GM23338 (cell line): Measurements from ENCODE around the gene LGALS7. TPM values are rescaled to one million over a fixed set of nuclear protein-coding genes. Genes with fewer than 3 reads are reported as not detected.

Experiments
- ATAC-seq: fragments of 200-7000 bp; cut with Tn5 transposase; 3 replicates; pipeline ENCODE4 v1.9.1; 2020
- DNase-seq: peaks from one replicate; pipeline ENCODE4 v3.0.0-alpha.2; 2015; ENCODE audit warnings: low spot score
- H2AFZ ChIP-seq: fragments of 200-600 bp; sonication (generic); 2 replicates; pipeline ENCODE4 v1.8.0; 2016; ENCODE audit warnings: antibody characterized with exemption, mild to moderate bottlenecking, moderate library complexity
- H3F3A ChIP-seq: fragments of 200-600 bp; sonication (generic); replicated peaks from 2 replicates; pipeline ENCODE4 v1.8.0; 2017; ENCODE audit warnings: antibody characterized with exemption, mixed run types, low read depth
- H3K27ac ChIP-seq: fragments of 200-600 bp; sonication (generic); 2 replicates; pipeline ENCODE4 v1.6.1; 2016; ENCODE audit warnings: low read depth
- H3K27me3 ChIP-seq: fragments of 200-600 bp; sonication (generic); 2 replicates; pipeline ENCODE4 v1.8.0; 2016; ENCODE audit warnings: mild to moderate bottlenecking, mixed run types, moderate library complexity; ENCODE audit not compliant: insufficient read depth
- H3K36me3 ChIP-seq: fragments of 200-600 bp; sonication (generic); 2 replicates; pipeline ENCODE4 v1.8.0; 2016; ENCODE audit warnings: mild to moderate bottlenecking; ENCODE audit not compliant: insufficient read depth
- H3K4me1 ChIP-seq: fragments of 200-600 bp; sonication (generic); 2 replicates; pipeline ENCODE4 v1.8.0; 2016; ENCODE audit warnings: mild to moderate bottlenecking, moderate library complexity; ENCODE audit not compliant: insufficient read depth
- H3K4me2 ChIP-seq: fragments of 200-600 bp; sonication (generic); 2 replicates; pipeline ENCODE4 v1.7.1; 2017; ENCODE audit warnings: mixed run types
- H3K4me3 ChIP-seq: fragments of 200-600 bp; sonication (generic); 2 replicates; pipeline ENCODE4 v1.6.1; 2016; ENCODE audit warnings: mixed run types
- H3K79me2 ChIP-seq: fragments of 200-600 bp; sonication (generic); replicated peaks from 2 replicates; pipeline ENCODE4 v1.8.0; 2017; ENCODE audit warnings: mild to moderate bottlenecking; ENCODE audit not compliant: insufficient read depth
- H3K9me2 ChIP-seq: fragments of 200-600 bp; sonication (generic); 2 replicates; pipeline ENCODE4 v1.8.0; 2017; ENCODE audit not compliant: insufficient read depth
- H4K20me1 ChIP-seq: fragments of 200-600 bp; sonication (generic); replicated peaks from 2 replicates; pipeline ENCODE4 v1.8.0; 2017; ENCODE audit warnings: mild to moderate bottlenecking; ENCODE audit not compliant: insufficient read depth
- H3K27ac Mint-ChIP-seq: 2 replicates; pipeline ENCODE4 v1.8.0; 2020; ENCODE audit warnings: inconsistent platforms, mild to moderate bottlenecking, moderate library complexity, mixed read lengths
- H3K27me3 Mint-ChIP-seq: 3 replicates; pipeline ENCODE4 v1.8.0; 2022; ENCODE audit warnings: low read depth, mild to moderate bottlenecking, moderate library complexity, mixed read lengths, inconsistent platforms; ENCODE audit not compliant: insufficient read depth, poor library complexity
- H3K36me3 Mint-ChIP-seq: 3 replicates; pipeline ENCODE4 v1.8.0; 2021; ENCODE audit warnings: low read depth, mild to moderate bottlenecking, inconsistent platforms, moderate library complexity, mixed read lengths
- H3K4me1 Mint-ChIP-seq: 3 replicates; pipeline ENCODE4 v1.8.0; 2020; ENCODE audit warnings: mild to moderate bottlenecking, inconsistent platforms, mixed read lengths
- H3K4me3 Mint-ChIP-seq: 3 replicates; pipeline ENCODE4 v1.8.0; 2021; ENCODE audit warnings: moderate library complexity, mild to moderate bottlenecking, inconsistent platforms, mixed read lengths
- H3K9me3 Mint-ChIP-seq: 3 replicates; pipeline ENCODE4 v1.8.0; 2020; ENCODE audit warnings: moderate library complexity, mild to moderate bottlenecking, inconsistent platforms, mixed read lengths
- CREB1 ChIP-seq: fragments of 250-450 bp; sonication (Bioruptor Pico); IDR thresholded peaks from 2 replicates; pipeline ENCODE4 v1.5.0; 2020; ENCODE audit warnings: low read depth, mild to moderate bottlenecking, moderate library complexity
- EZH2phosphoT487 ChIP-seq: fragments of 200-600 bp; sonication (generic); IDR thresholded peaks from one replicate; pipeline ENCODE4 v1.8.1; 2018; ENCODE audit warnings: antibody characterized with exemption; ENCODE audit not compliant: unreplicated experiment
- JUNB ChIP-seq: IDR thresholded peaks from one replicate; pipeline ENCODE4 v1.6.1; 2016; ENCODE audit warnings: antibody characterized with exemption; ENCODE audit not compliant: unreplicated experiment
- STAT1 ChIP-seq: IDR thresholded peaks from one replicate; pipeline ENCODE4 v1.6.1; 2016; ENCODE audit warnings: antibody characterized with exemption; ENCODE audit not compliant: unreplicated experiment
- ZNF114 ChIP-seq: fragments of 250-450 bp; sonication (Bioruptor Pico); IDR thresholded peaks from 2 replicates; pipeline ENCODE4 v1.5.0; 2020; ENCODE audit warnings: mild to moderate bottlenecking, moderate library complexity
- ZNF331 ChIP-seq: fragments of 250-450 bp; sonication (Bioruptor Pico); IDR thresholded peaks from 2 replicates; pipeline ENCODE4 v1.5.0; 2020; ENCODE audit warnings: low read depth, mild to moderate bottlenecking, moderate library complexity
- ZNF462 ChIP-seq: fragments of 250-450 bp; sonication (Bioruptor Pico); IDR thresholded peaks from 2 replicates; pipeline ENCODE4 v1.5.0; 2020; ENCODE audit warnings: mild to moderate bottlenecking, moderate library complexity
- polyA plus RNA-seq: library from polyadenylated mRNA; unstranded; fragments of >200 nt; fragmentation: Nextera tagmentation; extraction: Ambion mirVana; gene quantifications from 2 replicates; pipeline ENCODE4 v1.2.1, GENCODE V29; 2016
- total RNA-seq: library from RNA; depleted of rRNA; stranded (reverse); fragments of >200 nt; shearing (Covaris generic); gene quantifications from 2 replicates; pipeline ENCODE4 v1.2.3, GENCODE V29; 2014
- TF ChIP-seq, protein P1 (sequence below), 2 experiments: fragments of 200-600 bp in 1 of 2; sonication (generic) in 1 of 2; conservative IDR thresholded peaks; 2 replicates each; pipeline versions ENCODE4 v1.5.1 to v1.6.1; 2016 to 2017; ENCODE audit warnings: antibody characterized with exemption in 2 of 2, low read depth in 2 of 2, mild to moderate bottlenecking in 2 of 2, moderate library complexity in 1 of 2

Gene LGALS7
- total and polyA plus RNA-seq, 2 experiments from 2014 or later = 1.6 TPM; not detected in 1

DNA sequence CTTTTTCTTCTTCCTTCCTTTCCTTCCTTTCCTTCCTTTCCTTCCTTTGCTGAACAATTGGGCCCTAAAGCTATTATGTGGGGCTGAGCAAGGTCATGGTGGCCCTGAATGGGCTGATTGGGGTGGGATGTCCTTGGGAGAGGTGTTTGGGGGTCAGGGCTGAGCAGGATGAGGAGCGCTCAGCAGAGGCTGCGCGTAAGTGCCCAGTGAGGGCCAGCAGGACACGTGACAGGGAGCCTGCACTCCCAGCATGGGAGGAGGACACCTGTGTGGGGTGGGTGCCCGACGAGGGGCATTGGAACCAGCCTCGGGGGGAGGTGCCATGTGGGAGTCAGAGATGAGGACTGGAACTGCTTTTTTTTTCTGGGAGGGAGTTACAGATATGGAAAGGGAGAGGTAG is 5.4 kb upstream of the LGALS7 start:
- Histone ChIP-seq H3K4me1 (no peaks in the 10 kb centered on the region), H3K4me3 (no peak overlapping the region), H3K27me3 (no peaks in the 10 kb centered on the region), H3F3A (0 out of 2 replicates have a peak, but pooled peaks cover 2% of the 10 kb centered on the region), H3K79me2 (no peaks in the 10 kb centered on the region), H3K36me3 (no peaks in the 10 kb centered on the region), H2AFZ (peak overlapping the region; percentile 47; the same call in 1 of the 2 replicates), H3K4me2 (no peak overlapping the region), H3K9me2 (no peaks in the 10 kb centered on the region), H3K27ac (no peak overlapping the region), H4K20me1 (no peaks in the 10 kb centered on the region)
- H3K9me3 Mint-ChIP-seq = no peaks in the 10 kb centered on the region; the same call in 2 of the 3 replicates
- no peaks in the 10 kb centered on the region for H3K36me3 Mint-ChIP-seq
- ATAC-seq (no peak), DNase-seq (no peak)
- no peaks in the 10 kb centered on the region for H3K4me1 Mint-ChIP-seq
- no peak overlapping the region for H3K4me3 Mint-ChIP-seq
- no peak for TF ChIP-seq ZNF331 (CRISPR knock-in tag)
- no peak for TF ChIP-seq ZNF462 (CRISPR knock-in tag)
- TF ChIP-seq, protein P1, sequence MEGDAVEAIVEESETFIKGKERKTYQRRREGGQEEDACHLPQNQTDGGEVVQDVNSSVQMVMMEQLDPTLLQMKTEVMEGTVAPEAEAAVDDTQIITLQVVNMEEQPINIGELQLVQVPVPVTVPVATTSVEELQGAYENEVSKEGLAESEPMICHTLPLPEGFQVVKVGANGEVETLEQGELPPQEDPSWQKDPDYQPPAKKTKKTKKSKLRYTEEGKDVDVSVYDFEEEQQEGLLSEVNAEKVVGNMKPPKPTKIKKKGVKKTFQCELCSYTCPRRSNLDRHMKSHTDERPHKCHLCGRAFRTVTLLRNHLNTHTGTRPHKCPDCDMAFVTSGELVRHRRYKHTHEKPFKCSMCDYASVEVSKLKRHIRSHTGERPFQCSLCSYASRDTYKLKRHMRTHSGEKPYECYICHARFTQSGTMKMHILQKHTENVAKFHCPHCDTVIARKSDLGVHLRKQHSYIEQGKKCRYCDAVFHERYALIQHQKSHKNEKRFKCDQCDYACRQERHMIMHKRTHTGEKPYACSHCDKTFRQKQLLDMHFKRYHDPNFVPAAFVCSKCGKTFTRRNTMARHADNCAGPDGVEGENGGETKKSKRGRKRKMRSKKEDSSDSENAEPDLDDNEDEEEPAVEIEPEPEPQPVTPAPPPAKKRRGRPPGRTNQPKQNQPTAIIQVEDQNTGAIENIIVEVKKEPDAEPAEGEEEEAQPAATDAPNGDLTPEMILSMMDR (conservative IDR thresholded peaks at IDR 0.05; ENCODE audit: low read depth in 2 of 2) = no peak
- no peak for TF ChIP-seq CREB1 (CRISPR knock-in tag)
- no peak for TF ChIP-seq ZNF114 (CRISPR knock-in tag)
- no peak for TF ChIP-seq STAT1
- no peak for TF ChIP-seq JUNB
- TF ChIP-seq EZH2phosphoT487 = no peak
- peaks cover 7% of the 10 kb centered on the region for H3K27me3 Mint-ChIP-seq
- 0 out of 2 replicates have a peak overlapping the region, but pooled peaks have one; percentile 10 for H3K27ac Mint-ChIP-seq
